ENCODE measurements around the gene HERC2.

DNA sequence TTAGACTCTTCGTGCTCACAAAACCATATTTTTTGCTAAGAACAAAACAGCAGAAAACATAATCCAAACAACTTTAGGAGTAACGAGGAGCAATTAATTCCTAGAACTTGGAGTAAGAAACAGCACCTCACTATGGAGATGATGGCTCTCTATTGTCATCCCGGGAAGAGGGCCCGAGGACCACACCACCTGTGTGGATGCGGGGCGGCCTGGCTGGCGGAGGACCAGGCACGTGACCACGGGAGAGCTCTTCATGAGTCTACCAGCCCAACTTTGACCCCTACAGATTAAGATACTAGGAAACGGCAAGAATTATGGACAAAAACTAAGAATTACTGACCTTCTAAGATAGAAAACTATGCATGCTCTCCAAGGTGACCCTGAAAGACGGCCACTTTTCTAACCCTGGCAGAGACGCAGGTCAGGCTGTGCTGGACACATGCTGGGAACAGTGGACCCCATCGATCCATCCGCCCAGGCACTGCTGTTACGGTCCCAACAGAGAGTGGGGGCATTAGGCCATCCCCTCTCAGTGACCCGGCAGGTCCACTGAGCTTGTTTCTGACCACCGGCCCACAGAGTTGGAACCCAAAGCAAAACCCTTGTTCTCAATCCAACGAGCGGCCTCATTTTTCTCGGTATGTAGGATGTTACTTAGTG lies 209.7 kb downstream of the HERC2 start:
- TF ChIP-seq NANOG (IDR thresholded peaks at IDR 0.05; ENCODE audit: insufficient read depth, low read depth, low read length, poor library complexity, severe bottlenecking) (no peak), POLR2A (IDR thresholded peaks at IDR 0.05; ENCODE audit: control extremely low read depth in 1 of 2, low read depth in 2 of 2, low read length in 2 of 2) (no peak), YY1 (IDR thresholded peaks at IDR 0.05; ENCODE audit: low read depth, low read length) (no peak), TEAD4 (IDR thresholded peaks at IDR 0.05; ENCODE audit: low read depth, low read length) (no peak), GABPA (IDR thresholded peaks at IDR 0.05; ENCODE audit: borderline replicate concordance, insufficient read depth, low read length) (no peak), SUZ12 (IDR thresholded peaks at IDR 0.05; ENCODE audit: low read length) (no peak), CBX5 (IDR thresholded peaks at IDR 0.05; ENCODE audit: low read depth, low read length) (no peak), BRCA1 (IDR thresholded peaks at IDR 0.05; ENCODE audit: low read depth, low read length) (no peak), SAP30 (IDR thresholded peaks at IDR 0.05; ENCODE audit: insufficient read depth, insufficient replicate concordance, low read length) (no peak), TBP (IDR thresholded peaks at IDR 0.05; ENCODE audit: low read depth, low read length) (no peak)
- TF ChIP-seq, protein P1, sequence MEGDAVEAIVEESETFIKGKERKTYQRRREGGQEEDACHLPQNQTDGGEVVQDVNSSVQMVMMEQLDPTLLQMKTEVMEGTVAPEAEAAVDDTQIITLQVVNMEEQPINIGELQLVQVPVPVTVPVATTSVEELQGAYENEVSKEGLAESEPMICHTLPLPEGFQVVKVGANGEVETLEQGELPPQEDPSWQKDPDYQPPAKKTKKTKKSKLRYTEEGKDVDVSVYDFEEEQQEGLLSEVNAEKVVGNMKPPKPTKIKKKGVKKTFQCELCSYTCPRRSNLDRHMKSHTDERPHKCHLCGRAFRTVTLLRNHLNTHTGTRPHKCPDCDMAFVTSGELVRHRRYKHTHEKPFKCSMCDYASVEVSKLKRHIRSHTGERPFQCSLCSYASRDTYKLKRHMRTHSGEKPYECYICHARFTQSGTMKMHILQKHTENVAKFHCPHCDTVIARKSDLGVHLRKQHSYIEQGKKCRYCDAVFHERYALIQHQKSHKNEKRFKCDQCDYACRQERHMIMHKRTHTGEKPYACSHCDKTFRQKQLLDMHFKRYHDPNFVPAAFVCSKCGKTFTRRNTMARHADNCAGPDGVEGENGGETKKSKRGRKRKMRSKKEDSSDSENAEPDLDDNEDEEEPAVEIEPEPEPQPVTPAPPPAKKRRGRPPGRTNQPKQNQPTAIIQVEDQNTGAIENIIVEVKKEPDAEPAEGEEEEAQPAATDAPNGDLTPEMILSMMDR (IDR thresholded peaks at IDR 0.05; ENCODE audit: control extremely low read depth in 1 of 3, insufficient read depth in 1 of 3, low read depth in 1 of 3, low read length in 3 of 3): no peak
